Mesodermal cell (in vitro differentiated cells): ENCODE results near the gene CEBPG.

ENCODE experiments used
- H3K27ac ChIP-seq: 2 replicates; pipeline ENCODE4 v1.7.0; 2013; ENCODE audit warnings: mild to moderate bottlenecking, low read depth, low read length, moderate library complexity; ENCODE audit not compliant: severe bottlenecking
- H3K36me3 ChIP-seq: 2 replicates; pipeline ENCODE4 v1.7.1; 2013; ENCODE audit warnings: mild to moderate bottlenecking, low read length, moderate library complexity; ENCODE audit not compliant: control insufficient read depth, insufficient read depth
- H3K4me1 ChIP-seq: one replicate; pipeline ENCODE4 v1.7.1; 2013; ENCODE audit warnings: mild to moderate bottlenecking, low read length; ENCODE audit not compliant: insufficient read depth, control insufficient read depth, poor library complexity, severe bottlenecking
- H3K4me3 ChIP-seq: 2 replicates; pipeline ENCODE4 v1.7.0; 2013; ENCODE audit warnings: low read length, control low read depth, mild to moderate bottlenecking; ENCODE audit not compliant: insufficient read depth, poor library complexity, severe bottlenecking; ENCODE audit errors: extremely low read depth
- H3K9me3 ChIP-seq: 2 replicates; pipeline ENCODE4 v1.7.1; 2013; ENCODE audit warnings: mild to moderate bottlenecking, low read length, moderate library complexity; ENCODE audit not compliant: control insufficient read depth
- WGBS, 2 experiments: methylation state at CpG; one replicate each; pipeline ENCODE4 v1.1.5; 2013; ENCODE audit warnings: missing lambda C conversion rate in 2 of 2; ENCODE audit not compliant: insufficient coverage in 2 of 2; 5-methylcytosine and 5-hydroxymethylcytosine counted together

Gene CEBPG

DNA sequence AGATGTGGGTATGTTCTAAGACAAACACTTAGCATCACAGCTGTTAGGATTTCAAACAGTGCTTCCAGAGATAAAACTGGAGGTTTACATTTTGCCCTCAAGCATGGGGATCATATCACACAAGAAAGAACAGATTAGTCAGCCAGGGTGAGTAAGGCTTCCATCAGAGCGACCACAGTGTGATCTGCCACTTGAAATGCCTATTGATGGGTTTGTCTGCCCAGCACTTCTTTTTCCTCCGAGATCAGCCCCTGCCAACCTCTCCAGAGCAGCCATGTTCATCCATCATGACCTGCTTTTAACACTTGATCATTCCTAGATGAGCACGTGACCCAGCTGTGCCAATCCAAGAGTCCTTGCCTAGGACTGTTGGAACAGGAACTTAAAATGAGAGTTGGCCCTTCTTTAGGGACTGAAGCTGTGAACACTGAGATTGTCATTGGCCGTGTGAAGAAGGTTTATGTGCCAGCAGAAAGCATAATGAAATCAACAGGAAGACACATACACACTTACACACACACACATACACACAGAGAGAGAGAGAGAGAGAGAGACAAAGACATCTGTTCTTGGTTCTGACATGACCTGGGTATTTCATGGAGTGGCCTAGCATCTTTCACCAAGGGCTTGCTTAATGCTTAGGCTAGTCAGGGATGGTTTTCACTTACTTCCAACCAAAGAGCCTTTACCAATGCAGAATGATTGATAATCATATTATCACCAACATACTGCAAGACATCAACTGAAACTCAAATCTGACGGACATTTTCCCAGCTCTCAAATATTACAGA is 5.2 kb upstream of the CEBPG start:
- H3K4me1 ChIP-seq, result no peaks in the 10 kb centered on the region
- WGBS, 2 experiments, result 77 to 92% methylated on average over 3 of the region's 5 CpGs

DNA sequence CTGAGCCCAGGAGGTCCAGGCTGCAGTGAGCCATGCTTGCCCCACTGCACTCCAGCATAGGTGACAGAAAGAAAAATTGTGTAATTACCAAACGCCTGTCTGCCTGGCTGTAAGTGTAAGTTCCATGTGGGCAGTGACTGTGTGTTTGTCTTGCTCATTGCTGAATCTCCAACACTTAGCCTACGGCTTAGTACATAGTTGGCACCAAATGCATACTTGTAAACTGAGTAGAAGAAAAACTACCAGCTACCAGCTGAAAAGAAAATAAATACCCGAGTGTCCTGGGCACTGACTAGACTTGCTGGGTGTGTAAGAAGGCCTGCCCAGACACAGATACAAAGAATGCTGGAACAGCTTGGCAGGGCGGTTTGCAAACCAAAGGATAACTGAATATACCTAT is 2.7 kb upstream of the CEBPG start:
- WGBS, 2 experiments, result 87 to 88% methylated on average over 3 of the region's 4 CpGs
- Histone ChIP-seq H3K27ac (no peak overlapping the region), H3K4me1 (peaks cover 10% of the 10 kb centered on the region), H3K9me3 (no peaks in the 10 kb centered on the region), H3K36me3 (peaks cover 5% of the 10 kb centered on the region), H3K4me3 (no peak overlapping the region)

More for the DNA sequence above, 5.2 kb upstream of the CEBPG start:
- Histone ChIP-seq H3K4me3 (no peak overlapping the region), H3K36me3 (no peaks in the 10 kb centered on the region), H3K9me3 (no peaks in the 10 kb centered on the region), H3K27ac (no peak overlapping the region)

DNA sequence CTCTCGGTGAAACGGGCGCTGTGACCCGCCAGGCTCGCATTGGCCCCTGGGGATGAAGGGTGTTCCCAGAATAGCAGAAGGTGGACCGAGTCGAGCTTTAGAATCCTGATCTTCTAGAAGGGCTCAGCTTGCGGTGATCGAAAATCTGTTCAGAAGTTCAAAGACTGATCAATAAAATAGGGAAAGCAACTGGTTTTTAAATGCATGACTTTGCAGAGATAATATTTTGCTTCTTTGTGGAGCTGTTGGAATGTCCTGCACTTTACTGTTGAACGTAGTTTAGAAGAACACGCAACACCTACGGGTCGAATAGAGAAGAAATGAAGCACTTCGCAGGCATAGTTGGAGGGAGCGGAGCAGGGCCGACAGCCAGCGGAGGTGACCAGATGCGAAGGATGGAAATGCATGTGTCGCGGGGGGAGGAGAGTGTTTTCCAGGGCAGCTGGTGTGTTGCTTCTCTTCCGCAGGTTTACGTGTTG is 766 bp downstream of the CEBPG start:
- H3K27ac ChIP-seq, result peak overlapping the region; percentile 96
- H3K4me1 ChIP-seq, result peaks cover 16% of the 10 kb centered on the region
- H3K9me3 ChIP-seq, result no peaks in the 10 kb centered on the region
- WGBS, 2 experiments, result 1% methylated on average over 20 to 21 of the region's 22 CpGs
- H3K36me3 ChIP-seq, result peaks cover 25% of the 10 kb centered on the region
- peak overlapping the region; percentile 56 for H3K4me3 ChIP-seq

DNA sequence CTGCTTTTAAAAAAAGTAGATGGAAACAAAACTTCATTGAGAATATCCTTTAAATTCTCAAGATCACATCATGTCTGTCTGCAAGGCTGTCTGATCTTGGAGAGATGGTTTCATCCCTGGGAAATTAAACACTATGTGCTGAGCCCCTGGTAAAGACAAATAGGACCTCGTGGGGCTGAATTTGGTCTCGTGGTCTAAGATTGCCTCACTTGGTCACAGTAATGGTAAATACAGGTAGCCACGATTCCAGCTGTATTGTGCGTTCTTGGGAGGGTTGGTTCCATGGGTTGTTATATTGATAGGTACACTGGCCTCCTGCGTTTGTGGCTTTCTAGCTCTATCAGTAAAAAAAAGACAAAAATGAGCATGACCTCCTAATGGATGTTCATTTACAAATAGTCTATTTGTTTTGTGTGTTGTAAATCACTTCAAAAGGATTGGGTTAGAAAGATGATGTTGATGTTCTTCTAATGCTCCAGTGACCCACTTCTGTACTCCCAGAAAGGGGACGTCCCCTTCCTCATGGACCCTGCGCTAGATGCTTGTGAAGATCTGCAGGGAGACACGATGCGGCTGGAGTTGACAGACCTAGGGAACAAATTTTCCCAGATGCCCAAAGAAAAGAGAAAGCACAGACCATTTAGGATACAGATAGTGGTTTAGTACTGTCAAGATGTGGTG is 1.8 kb downstream of the CEBPG start:
- no peaks in the 10 kb centered on the region for H3K9me3 ChIP-seq
- peak overlapping the region; percentile 56 for H3K4me3 ChIP-seq
- peaks cover 16% of the 10 kb centered on the region for H3K4me1 ChIP-seq
- no peak overlapping the region for H3K27ac ChIP-seq
- peaks cover 34% of the 10 kb centered on the region for H3K36me3 ChIP-seq
- WGBS, 2 experiments, result 91 to 96% methylated on average over 6 to 8 of the region's 9 CpGs

DNA sequence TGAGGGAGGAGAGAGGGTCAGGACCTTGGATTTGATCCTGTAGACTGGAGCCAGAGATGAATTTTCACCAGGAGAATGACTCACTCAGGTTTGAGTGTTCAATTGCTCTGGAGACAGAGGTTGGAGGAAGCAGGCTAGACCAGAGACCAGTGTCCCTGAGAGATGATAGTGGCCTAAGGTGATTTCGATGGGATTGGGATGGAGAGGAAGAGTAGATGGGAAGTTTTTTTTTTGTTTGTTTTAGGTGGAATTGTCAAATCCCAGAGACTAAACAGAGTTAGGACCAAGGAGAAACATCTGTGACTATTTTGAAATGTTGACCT is 2.3 kb downstream of the CEBPG start:
- Histone ChIP-seq H3K27ac (no peak overlapping the region), H3K4me1 (peaks cover 16% of the 10 kb centered on the region), H3K4me3 (no peak overlapping the region), H3K36me3 (peaks cover 36% of the 10 kb centered on the region), H3K9me3 (no peaks in the 10 kb centered on the region)
- WGBS, 2 experiments, result 100% methylated on average over 1 of the region's 1 CpG

DNA sequence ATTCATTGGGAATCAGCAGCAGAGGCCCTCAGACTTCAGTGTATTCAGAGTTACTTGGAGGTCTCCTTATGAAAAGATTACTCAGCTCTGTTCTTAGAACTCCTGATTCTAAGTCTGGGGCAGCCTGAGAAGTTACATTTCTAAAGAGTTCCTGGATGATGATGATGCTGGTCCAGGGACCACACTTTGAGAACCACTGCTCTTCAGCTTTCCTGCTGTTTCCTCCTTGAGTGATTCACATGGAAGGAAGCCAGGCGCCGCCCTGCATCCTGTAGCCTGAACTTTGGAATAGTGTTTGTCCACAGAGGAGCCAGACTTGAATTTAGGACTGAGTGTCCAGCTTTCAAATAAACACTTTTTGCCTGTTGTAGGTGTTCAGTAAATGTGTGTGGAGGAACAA is 2.9 kb downstream of the CEBPG start:
- H3K36me3 ChIP-seq, result peaks cover 42% of the 10 kb centered on the region
- H3K4me1 ChIP-seq, result peaks cover 16% of the 10 kb centered on the region
- no peak overlapping the region for H3K27ac ChIP-seq
- H3K9me3 ChIP-seq, result no peaks in the 10 kb centered on the region
- WGBS, 2 experiments, result 83 to 86% methylated on average over 1 to 2 of the region's 2 CpGs
- no peak overlapping the region for H3K4me3 ChIP-seq

DNA sequence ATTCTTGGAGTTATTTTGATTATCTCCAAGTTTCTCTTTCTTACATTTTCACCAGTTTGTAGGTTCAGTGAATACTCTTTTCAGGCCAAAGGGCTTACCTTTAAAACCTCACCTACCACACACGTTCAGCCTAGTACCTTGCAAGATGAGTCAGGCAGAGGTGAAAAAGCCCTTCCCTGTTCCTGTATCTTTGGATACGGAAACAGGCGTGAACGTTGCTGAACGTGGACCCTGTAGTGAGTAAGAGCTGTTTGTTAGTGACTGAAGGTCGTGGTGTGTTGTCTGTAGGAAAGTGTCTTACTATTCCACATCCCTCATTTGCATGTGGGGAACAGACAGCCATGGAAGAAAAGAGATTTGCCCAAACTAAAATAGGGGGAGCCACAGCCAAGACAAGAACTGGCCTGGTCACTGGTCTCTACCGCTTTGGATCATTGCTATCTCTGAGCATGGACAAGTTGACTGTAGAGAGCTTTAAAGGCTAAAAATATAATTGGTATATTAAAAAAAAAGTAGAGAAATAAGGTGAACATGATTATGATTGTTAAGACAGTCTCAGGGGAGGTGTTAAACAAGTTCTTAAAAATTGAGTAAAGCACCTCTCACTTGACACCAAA is 3.5 kb downstream of the CEBPG start:
- H3K9me3 ChIP-seq, result no peaks in the 10 kb centered on the region
- peaks cover 16% of the 10 kb centered on the region for H3K4me1 ChIP-seq
- peaks cover 46% of the 10 kb centered on the region for H3K36me3 ChIP-seq
- 100% methylated on average over 1 of the region's 7 CpGs for WGBS, 2 experiments
- no peak overlapping the region for H3K27ac ChIP-seq
- H3K4me3 ChIP-seq, result no peak overlapping the region

DNA sequence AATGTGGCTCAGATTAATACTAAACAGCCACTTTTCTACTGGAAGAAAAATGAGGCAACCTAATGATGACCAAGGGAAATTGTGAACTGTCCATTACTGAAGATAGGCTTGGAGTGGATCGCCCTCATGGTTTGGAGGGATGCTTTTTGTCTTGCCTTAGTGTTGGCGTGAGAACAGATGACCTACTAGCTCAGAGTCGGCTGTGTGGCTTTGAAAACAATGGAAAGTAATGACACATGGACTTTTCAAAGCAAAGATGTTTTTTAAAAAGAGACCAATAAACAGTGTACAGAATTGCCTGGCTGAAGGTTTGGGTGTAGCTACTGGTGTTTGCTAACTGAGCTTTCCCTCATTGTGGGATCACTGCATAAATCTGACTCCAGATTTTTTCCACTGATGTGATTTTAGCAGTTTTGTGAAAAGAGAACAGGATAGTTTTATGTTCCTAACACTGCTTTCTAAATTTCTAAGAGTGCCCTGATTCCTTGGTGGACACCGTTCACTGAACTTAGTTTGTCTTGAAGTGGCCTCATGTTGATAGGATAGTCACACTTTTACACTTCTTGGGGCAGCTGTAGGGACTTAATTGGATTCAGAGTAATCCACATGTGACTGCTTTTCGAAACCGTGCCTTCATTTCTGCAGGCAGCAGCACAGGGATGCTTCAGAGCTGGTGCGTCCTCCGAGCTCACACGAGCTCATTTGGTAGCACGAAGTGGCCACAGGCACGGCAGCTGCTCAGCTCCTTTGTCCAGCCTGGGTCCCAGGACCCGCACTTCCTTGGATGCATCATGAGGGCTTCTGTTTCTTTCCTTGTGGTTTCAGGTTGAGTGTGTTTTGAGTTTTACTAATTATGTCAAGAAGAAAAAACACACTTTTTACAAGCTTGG is 4.3 kb downstream of the CEBPG start:
- 82 to 86% methylated on average over 11 of the region's 12 CpGs for whole genome bisulfite sequencing, 2 experiments
- no peak overlapping the region for H3K27ac ChIP-seq

DNA sequence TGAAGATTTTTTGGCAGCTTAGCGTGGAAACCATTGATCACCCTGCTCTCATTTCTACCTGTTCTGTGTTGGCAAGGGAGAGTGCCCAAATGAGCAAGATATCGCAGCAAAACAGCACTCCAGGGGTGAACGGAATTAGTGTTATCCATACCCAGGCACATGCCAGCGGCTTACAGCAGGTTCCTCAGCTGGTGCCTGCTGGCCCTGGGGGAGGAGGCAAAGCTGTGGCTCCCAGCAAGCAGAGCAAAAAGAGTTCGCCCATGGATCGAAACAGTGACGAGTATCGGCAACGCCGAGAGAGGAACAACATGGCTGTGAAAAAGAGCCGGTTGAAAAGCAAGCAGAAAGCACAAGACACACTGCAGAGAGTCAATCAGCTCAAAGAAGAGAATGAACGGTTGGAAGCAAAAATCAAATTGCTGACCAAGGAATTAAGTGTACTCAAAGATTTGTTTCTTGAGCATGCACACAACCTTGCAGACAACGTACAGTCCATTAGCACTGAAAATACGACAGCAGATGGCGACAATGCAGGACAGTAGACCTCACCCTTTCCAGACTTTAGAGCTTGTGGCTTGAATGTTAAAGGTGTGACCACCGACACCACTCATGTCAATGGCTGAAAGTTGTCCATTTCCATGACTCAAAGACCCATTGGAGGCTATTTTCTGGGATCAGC is 5.8 kb downstream of the CEBPG start:
- H3K36me3 ChIP-seq, result peaks cover 46% of the 10 kb centered on the region
- no peak overlapping the region for H3K4me3 ChIP-seq
- H3K9me3 ChIP-seq, result no peaks in the 10 kb centered on the region
- no peak overlapping the region for H3K27ac ChIP-seq
- WGBS, 2 experiments, result 94% methylated on average over 14 to 15 of the region's 16 CpGs
- peaks cover 16% of the 10 kb centered on the region for H3K4me1 ChIP-seq

More for the DNA sequence above, 4.3 kb downstream of the CEBPG start:
- H3K9me3 ChIP-seq, result no peaks in the 10 kb centered on the region
- H3K4me1 ChIP-seq, result peaks cover 16% of the 10 kb centered on the region
- H3K4me3 ChIP-seq, result no peak overlapping the region
- peaks cover 46% of the 10 kb centered on the region for H3K36me3 ChIP-seq

DNA sequence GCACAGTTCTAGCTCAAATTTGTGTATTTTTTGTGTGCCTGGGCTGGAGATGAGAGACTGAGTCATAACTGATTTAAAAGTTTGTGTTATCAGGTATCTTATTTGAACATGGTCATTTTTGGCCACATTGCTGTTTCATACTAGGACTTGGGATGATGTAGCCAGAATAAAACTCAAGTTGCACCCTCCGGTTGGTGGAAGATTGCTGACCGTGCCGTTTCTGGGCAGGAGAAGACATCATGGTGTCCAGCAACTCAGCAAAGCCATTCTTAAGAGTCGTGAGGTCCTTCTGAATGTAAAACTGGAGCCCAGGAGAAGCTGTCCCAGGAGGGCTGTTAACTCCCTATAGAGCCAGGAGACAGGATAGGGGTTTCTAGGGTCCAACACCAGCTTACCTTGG is 7.6 kb downstream of the CEBPG start:
- peaks cover 5% of the 10 kb centered on the region for H3K4me1 ChIP-seq
- H3K36me3 ChIP-seq, result peaks cover 48% of the 10 kb centered on the region
- 93 to 94% methylated on average over 4 of the region's 4 CpGs for WGBS, 2 experiments
- no peaks in the 10 kb centered on the region for H3K9me3 ChIP-seq
- no peak overlapping the region for H3K4me3 ChIP-seq
- no peak overlapping the region for H3K27ac ChIP-seq
